SH-SY5Y (cell line): ENCODE results near the gene PRR12.

Experiments used
- GATA2 ChIP-seq: IDR thresholded peaks from 2 replicates; pipeline ENCODE4 v1.6.1; 2011; ENCODE audit warnings: mild to moderate bottlenecking, low read depth, low read length
- GATA3 ChIP-seq: IDR thresholded peaks from 2 replicates; pipeline ENCODE4 v1.6.1; 2011; ENCODE audit warnings: low read depth, mild to moderate bottlenecking, low read length, moderate library complexity

DNA sequence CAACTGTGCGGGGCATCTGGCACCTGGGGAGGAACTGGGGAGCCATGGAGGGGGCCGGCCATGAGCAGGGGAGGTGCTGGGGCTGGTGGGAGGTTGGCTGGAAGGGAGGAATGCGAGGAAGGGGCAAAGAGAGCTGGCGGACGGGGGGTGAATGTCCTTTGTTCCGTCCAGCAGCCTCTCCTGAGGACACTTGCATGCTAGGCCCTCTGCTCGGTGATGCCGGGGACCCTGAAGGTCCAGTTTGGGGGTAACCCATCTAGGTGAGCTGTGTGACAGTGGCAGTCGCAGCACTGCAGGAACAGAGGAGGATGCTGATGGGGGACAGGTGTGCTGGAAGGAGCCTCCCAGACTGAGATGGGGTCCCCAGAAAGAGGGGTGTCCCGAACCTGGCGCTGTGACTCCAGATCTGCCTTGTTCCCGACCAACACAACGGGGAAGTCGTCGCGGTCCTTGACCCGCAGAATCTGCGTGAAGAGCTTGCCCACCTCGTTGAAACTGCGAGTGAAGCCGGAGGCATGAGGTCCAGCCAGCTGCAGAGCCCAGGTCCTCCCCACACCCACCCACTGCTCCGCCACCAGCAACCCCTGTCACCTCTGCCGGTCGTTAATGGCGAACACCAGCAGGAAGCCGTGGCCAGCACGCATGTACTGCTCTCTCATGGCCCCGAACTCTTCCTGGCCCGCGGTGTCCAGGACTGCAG is 45.4 kb downstream of the PRR12 start:
- TF ChIP-seq GATA2 (no peak), GATA3 (no peak)
